MCF 10A (cell line): Measurements from ENCODE around the gene CFAP65. TPM values are rescaled to one million over a fixed set of nuclear protein-coding genes. Genes with fewer than 3 reads are reported as not detected.

Source experiments
- Bru-seq: library from RNA; stranded (reverse); fragments of 400-500 nt; gene quantifications from one replicate; lab custom pipeline; 2021; lab: Mats Ljungman, UMichigan
- BruChase-seq, 2 experiments: library from RNA; stranded (reverse); fragments of 400-500 nt; gene quantifications; one replicate each; lab custom pipeline; 2021; lab: Mats Ljungman, UMichigan
- BruUV-seq: library from RNA; stranded (reverse); fragments of 400-500 nt; replicated peaks from 2 replicates; lab custom pipeline; 2021; lab: Mats Ljungman, UMichigan
- CTCF ChIA-PET: fragments of 300-600 bp; sonication (Branson Sonifier 250); formaldehyde crosslinking; extraction: SDS; loops from one replicate; lab custom pipeline; 2021; ENCODE audit warnings: antibody characterized with exemption, inconsistent platforms; lab: Yijun Ruan, JAX
- POLR2A ChIA-PET: fragments of 300-600, 350-650 bp; sonication (Branson Sonifier 250); formaldehyde crosslinking; extraction: SDS; loops from one replicate; lab custom pipeline; 2020; ENCODE audit warnings: antibody characterized with exemption, inconsistent platforms; lab: Yijun Ruan, JAX
- DNase-seq: peaks from one replicate; pipeline ENCODE4 v3.0.0-alpha.2; 2018; ENCODE audit not compliant: unreplicated experiment
- H3K27ac Mint-ChIP-seq: one replicate; pipeline ENCODE4 v1.8.0; 2022; ENCODE audit warnings: mild to moderate bottlenecking, low read depth, mixed read lengths; ENCODE audit not compliant: unreplicated experiment
- H3K27me3 Mint-ChIP-seq: one replicate; pipeline ENCODE4 v1.8.0; 2022; ENCODE audit warnings: mixed read lengths; ENCODE audit not compliant: insufficient read depth, unreplicated experiment
- H3K36me3 Mint-ChIP-seq: one replicate; pipeline ENCODE4 v1.8.0; 2022; ENCODE audit warnings: mild to moderate bottlenecking, moderate library complexity, mixed read lengths; ENCODE audit not compliant: insufficient read depth, unreplicated experiment
- H3K4me1 Mint-ChIP-seq: one replicate; pipeline ENCODE4 v1.8.0; 2022; ENCODE audit warnings: mixed read lengths; ENCODE audit not compliant: insufficient read depth, unreplicated experiment
- H3K4me3 Mint-ChIP-seq: one replicate; pipeline ENCODE4 v1.8.0; 2022; ENCODE audit warnings: mild to moderate bottlenecking, moderate library complexity, mixed read lengths; ENCODE audit not compliant: unreplicated experiment
- H3K9me3 Mint-ChIP-seq: one replicate; pipeline ENCODE4 v1.8.0; 2022; ENCODE audit warnings: mixed read lengths; ENCODE audit not compliant: unreplicated experiment
- intact Hi-C: fragments of 100-400 bp; cut with micrococcal nuclease; formaldehyde crosslinking; loops from 2 replicates; pipeline ENCODE4 v1.14.1; 2022
- long read RNA-seq: library from polyadenylated mRNA; stranded (forward); transcript quantifications from one replicate; pipeline ENCODE4 v2.0.0, GENCODE V29; 2022
- total RNA-seq: library from RNA; stranded (reverse); gene quantifications from 2 replicates; pipeline ENCODE4 v1.2.3, GENCODE V29; 2022
- TF ChIP-seq, protein P1 (sequence below): fragments of 200-600 bp; IDR thresholded peaks from one replicate; pipeline ENCODE4 v1.8.0; 2022; ENCODE audit warnings: antibody characterized with exemption, mild to moderate bottlenecking; ENCODE audit not compliant: unreplicated experiment

Gene CFAP65, protein sequence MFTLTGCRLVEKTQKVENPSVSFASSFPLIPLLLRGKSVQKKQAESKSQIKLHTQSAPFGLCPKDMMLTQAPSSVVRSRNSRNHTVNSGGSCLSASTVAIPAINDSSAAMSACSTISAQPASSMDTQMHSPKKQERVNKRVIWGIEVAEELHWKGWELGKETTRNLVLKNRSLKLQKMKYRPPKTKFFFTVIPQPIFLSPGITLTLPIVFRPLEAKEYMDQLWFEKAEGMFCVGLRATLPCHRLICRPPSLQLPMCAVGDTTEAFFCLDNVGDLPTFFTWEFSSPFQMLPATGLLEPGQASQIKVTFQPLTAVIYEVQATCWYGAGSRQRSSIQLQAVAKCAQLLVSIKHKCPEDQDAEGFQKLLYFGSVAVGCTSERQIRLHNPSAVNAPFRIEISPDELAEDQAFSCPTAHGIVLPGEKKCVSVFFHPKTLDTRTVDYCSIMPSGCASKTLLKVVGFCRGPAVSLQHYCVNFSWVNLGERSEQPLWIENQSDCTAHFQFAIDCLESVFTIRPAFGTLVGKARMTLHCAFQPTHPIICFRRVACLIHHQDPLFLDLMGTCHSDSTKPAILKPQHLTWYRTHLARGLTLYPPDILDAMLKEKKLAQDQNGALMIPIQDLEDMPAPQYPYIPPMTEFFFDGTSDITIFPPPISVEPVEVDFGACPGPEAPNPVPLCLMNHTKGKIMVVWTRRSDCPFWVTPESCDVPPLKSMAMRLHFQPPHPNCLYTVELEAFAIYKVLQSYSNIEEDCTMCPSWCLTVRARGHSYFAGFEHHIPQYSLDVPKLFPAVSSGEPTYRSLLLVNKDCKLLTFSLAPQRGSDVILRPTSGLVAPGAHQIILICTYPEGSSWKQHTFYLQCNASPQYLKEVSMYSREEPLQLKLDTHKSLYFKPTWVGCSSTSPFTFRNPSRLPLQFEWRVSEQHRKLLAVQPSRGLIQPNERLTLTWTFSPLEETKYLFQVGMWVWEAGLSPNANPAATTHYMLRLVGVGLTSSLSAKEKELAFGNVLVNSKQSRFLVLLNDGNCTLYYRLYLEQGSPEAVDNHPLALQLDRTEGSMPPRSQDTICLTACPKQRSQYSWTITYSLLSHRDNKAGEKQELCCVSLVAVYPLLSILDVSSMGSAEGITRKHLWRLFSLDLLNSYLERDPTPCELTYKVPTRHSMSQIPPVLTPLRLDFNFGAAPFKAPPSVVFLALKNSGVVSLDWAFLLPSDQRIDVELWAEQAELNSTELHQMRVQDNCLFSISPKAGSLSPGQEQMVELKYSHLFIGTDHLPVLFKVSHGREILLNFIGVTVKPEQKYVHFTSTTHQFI (N-terminal part only)
- not detected in 2 replicates for total RNA-seq
- Bru-seq, nascent RNA: percentile 6 among the genes with signal in this experiment
- percentile 16 among the genes with signal in this experiment for BruChase-seq, experiment 1, labeled RNA remaining after a 6-hour chase
- BruChase-seq, experiment 2, labeled RNA remaining after a 2-hour chase: percentile 11 among the genes with signal in this experiment
- long read RNA-seq: 0 reads

GRCh38 chr2:219041252-219041651 is at the start of gene CFAP65:
CFAP65 (minus strand) TSS chr2:219041516; CDS start chr2:219039048, 2,468 bp downstream.
- Mint-ChIP-seq H3K27ac (no peak within 1 kb of the TSS), H3K4me1 (peaks cover 6% of the 10 kb centered on the region), H3K27me3 (peaks cover 86% of the 10 kb centered on the region), H3K4me3 (peak within 1 kb of the TSS; percentile 72), H3K36me3 (no peaks in the 10 kb centered on the region), H3K9me3 (no peaks in the 10 kb centered on the region)
- POLR2A ChIA-PET: interaction anchor here (0.6 to 1.5 kb wide), 4 partner anchors 12 to 204 kb away, joined by 3 to 4 read pairs (median 4); partner anchors contain the start of genes GLB1L and STK16
- TF ChIP-seq, protein P1, sequence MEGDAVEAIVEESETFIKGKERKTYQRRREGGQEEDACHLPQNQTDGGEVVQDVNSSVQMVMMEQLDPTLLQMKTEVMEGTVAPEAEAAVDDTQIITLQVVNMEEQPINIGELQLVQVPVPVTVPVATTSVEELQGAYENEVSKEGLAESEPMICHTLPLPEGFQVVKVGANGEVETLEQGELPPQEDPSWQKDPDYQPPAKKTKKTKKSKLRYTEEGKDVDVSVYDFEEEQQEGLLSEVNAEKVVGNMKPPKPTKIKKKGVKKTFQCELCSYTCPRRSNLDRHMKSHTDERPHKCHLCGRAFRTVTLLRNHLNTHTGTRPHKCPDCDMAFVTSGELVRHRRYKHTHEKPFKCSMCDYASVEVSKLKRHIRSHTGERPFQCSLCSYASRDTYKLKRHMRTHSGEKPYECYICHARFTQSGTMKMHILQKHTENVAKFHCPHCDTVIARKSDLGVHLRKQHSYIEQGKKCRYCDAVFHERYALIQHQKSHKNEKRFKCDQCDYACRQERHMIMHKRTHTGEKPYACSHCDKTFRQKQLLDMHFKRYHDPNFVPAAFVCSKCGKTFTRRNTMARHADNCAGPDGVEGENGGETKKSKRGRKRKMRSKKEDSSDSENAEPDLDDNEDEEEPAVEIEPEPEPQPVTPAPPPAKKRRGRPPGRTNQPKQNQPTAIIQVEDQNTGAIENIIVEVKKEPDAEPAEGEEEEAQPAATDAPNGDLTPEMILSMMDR: no peak
- CTCF ChIA-PET: interaction anchor here (0.6 to 2.3 kb wide), 16 partner anchors 9 to 364 kb away, joined by 3 to 15 read pairs (median 4); no protein-coding TSS in a partner anchor
- BruUV-seq: no TSS peak
- intact Hi-C loops: no loop called here
- no peak for DNase-seq

- no TSS peak for BruUV-seq
- Mint-ChIP-seq H3K36me3 (peaks cover 5% of the 10 kb centered on the region), H3K27ac (no peak overlapping the region), H3K4me1 (no peaks in the 10 kb centered on the region), H3K9me3 (no peaks in the 10 kb centered on the region), H3K4me3 (no peak overlapping the region), H3K27me3 (no peaks in the 10 kb centered on the region)
- ChIA-PET CTCF (interaction anchor here (0.8 to 1.4 kb wide), 2 partner anchors 13 to 32 kb away, joined by 4 to 6 read pairs; no protein-coding TSS in a partner anchor), POLR2A (interaction anchor here (0.6 to 0.9 kb wide), 2 partner anchors 12 to 48 kb away, joined by 3 to 4 read pairs; no protein-coding TSS in a partner anchor)
- no peak for DNase-seq
- TF ChIP-seq, protein P1: no peak
- intact Hi-C loops: no loop called here
These were observed 49.4 kb upstream of the CFAP65 start for GRCh38 chr2:219090436-219091299.

GRCh38 chr2:219089330-219089729 is 48.0 kb upstream of the CFAP65 start:
- BruUV-seq: no TSS peak
- H3K9me3 Mint-ChIP-seq: no peaks in the 10 kb centered on the region

More at GRCh38 chr2:219089330-219089729, 48.0 kb upstream of the CFAP65 start:
- POLR2A ChIA-PET: no interaction called here
- Mint-ChIP-seq H3K4me1 (no peaks in the 10 kb centered on the region), H3K4me3 (no peak overlapping the region), H3K27me3 (no peaks in the 10 kb centered on the region), H3K27ac (no peak overlapping the region), H3K36me3 (peaks cover 5% of the 10 kb centered on the region)
- CTCF ChIA-PET: interaction anchor here (1.2 kb wide), 1 partner anchor 59 kb away, joined by 3 read pairs; no protein-coding TSS in a partner anchor
- DNase-seq: no peak
- TF ChIP-seq, protein P1: no peak
- intact Hi-C loops: no loop called here
